Activated naive CD8-positive, alpha-beta T cell treated with anti-CD3 and anti-CD28 coated beads, Interleukin-2, amount 10 ng/mL, durations not matched to agents 7 days and 5 days (primary cell): ENCODE measurements around the gene DCUN1D2. TPM values are rescaled to one million over a fixed set of nuclear protein-coding genes. Genes with fewer than 3 reads are reported as not detected.

ENCODE experiments used
- ATAC-seq: fragments of 150-1000 bp; cut with Tn5 transposase; one replicate; pipeline ENCODE4 v1.10.0; 2021; ENCODE audit warnings: low read depth, moderate library complexity
- POLR2A ChIA-PET: fragments of 350-600 bp; sonication (Branson Sonifier 250); formaldehyde crosslinking; loops from one replicate; lab custom pipeline; 2021; ENCODE audit warnings: antibody characterized with exemption; lab: Charles Lee
- DNase-seq: peaks from one replicate; pipeline ENCODE4 v3.0.0; 2021
- H3K27ac Mint-ChIP-seq: one replicate; pipeline ENCODE4 v1.8.0; 2022; ENCODE audit warnings: mild to moderate bottlenecking, mixed read lengths
- H3K27me3 Mint-ChIP-seq: one replicate; pipeline ENCODE4 v1.8.0; 2022; ENCODE audit warnings: mild to moderate bottlenecking, moderate library complexity, mixed read lengths
- H3K36me3 Mint-ChIP-seq: one replicate; pipeline ENCODE4 v1.8.0; 2021; ENCODE audit warnings: mild to moderate bottlenecking, mixed read lengths
- H3K4me1 Mint-ChIP-seq: one replicate; pipeline ENCODE4 v1.8.0; 2021; ENCODE audit warnings: mixed read lengths
- H3K4me3 Mint-ChIP-seq: one replicate; pipeline ENCODE4 v1.8.0; 2022; ENCODE audit warnings: mild to moderate bottlenecking, moderate library complexity, mixed read lengths
- H3K9me3 Mint-ChIP-seq: one replicate; pipeline ENCODE4 v1.8.0; 2021; ENCODE audit warnings: mixed read lengths
- total RNA-seq, 2 experiments: library from RNA; stranded (reverse); gene quantifications; one replicate each; pipeline ENCODE4 v1.2.3, GENCODE V29; 2021

Gene DCUN1D2
- total RNA-seq, 2 experiments from 2014 or later, result 25.4 to 26.3 TPM

DNA sequence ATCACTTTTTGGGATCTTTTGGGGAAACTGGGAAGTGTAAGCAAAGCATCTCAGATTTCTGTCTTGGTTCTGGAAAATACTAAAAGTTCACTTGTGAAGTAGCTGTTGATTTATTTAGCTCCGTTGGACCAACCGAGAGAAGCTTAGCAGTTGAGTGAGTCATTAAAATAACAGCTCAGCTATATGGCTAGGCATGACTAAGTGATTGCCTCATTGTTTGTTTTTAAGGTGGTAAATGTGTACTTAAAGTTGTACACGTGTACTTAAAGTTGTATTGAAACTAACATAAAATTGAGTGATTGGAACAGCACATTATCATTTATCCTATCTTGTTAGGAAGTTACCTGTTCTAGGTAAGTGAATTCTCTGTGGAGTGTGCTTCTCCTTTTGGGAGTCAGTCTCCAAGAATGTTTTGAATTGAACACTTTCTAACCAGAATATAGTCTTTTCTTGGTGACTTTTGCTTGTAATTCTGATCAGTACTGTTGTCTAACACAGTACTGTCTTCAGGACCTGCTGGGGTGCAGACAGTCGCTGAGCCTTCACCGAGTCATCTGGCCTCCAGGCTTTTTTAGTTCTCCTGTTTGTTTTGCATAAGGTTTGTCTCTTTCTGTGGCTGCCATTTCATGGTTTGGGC is 2.9 kb upstream of the DCUN1D2 start:
- DNase-seq (no peak), ATAC-seq (no peak)
- Mint-ChIP-seq H3K4me3 (peak overlapping the region; percentile 50), H3K4me1 (peaks cover 41% of the 10 kb centered on the region), H3K9me3 (no peaks in the 10 kb centered on the region), H3K27me3 (no peaks in the 10 kb centered on the region), H3K27ac (peak overlapping the region; percentile 49), H3K36me3 (peaks cover 22% of the 10 kb centered on the region)
- POLR2A ChIA-PET, result no interaction called here

DNA sequence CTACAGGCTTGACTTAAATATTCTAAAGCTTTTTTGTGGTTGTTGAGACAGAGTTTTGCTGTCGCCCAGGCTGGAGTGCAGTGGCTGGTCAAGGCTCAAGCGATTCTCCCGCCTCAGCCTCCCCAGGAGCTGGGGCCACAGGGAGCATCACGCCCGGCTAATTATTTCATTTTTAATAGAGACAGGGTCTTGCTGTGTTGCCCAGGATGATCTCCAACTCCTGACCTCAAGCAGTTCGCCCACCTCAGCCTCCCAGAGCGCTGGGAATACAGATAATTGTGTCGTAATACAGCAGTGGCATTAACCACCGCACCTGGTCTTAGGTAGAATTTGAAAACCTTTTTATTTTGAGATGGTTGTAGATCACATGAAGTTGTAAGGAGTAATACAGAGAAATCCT is 1.5 kb upstream of the DCUN1D2 start:
- DNase-seq (no peak), ATAC-seq (no peak)
- peaks cover 21% of the 10 kb centered on the region for H3K36me3 Mint-ChIP-seq
- H3K4me3 Mint-ChIP-seq, result peak overlapping the region; percentile 83
- peaks cover 49% of the 10 kb centered on the region for H3K4me1 Mint-ChIP-seq
- H3K27me3 Mint-ChIP-seq, result no peaks in the 10 kb centered on the region
- no peaks in the 10 kb centered on the region for H3K9me3 Mint-ChIP-seq
- no peak overlapping the region for H3K27ac Mint-ChIP-seq
- POLR2A ChIA-PET, result no interaction called here

DNA sequence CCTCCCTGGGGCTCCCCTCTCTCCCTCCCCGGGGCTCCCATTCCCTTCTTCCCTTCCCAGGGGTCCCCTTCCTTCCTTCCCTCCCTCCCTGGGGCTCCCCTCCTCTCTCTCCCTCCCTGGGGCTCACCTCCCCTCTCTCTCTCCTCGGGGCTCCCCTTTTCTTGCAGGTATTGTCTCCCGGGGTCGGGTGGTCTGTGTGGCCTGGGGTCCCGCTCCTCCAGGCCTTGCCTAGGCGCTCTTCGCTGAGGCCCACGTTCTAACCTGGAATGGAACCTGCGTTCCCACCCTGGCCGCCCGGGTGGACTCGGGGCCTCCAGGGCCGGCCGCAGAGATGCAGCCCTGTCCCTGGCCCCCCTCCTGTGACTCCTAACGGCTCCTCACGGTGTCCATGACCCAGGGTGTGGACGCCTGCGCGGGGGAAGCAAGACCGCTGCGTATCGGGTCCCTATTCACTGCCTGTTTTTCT is 940 bp upstream of the DCUN1D2 start:
- Mint-ChIP-seq H3K9me3 (no peaks in the 10 kb centered on the region), H3K27me3 (no peaks in the 10 kb centered on the region), H3K36me3 (peaks cover 21% of the 10 kb centered on the region), H3K4me3 (peak overlapping the region; percentile 83), H3K4me1 (peaks cover 49% of the 10 kb centered on the region), H3K27ac (peak overlapping the region; percentile 58)
- POLR2A ChIA-PET, result no interaction called here
- DNase-seq, result no peak
- ATAC-seq, result no peak

DNA sequence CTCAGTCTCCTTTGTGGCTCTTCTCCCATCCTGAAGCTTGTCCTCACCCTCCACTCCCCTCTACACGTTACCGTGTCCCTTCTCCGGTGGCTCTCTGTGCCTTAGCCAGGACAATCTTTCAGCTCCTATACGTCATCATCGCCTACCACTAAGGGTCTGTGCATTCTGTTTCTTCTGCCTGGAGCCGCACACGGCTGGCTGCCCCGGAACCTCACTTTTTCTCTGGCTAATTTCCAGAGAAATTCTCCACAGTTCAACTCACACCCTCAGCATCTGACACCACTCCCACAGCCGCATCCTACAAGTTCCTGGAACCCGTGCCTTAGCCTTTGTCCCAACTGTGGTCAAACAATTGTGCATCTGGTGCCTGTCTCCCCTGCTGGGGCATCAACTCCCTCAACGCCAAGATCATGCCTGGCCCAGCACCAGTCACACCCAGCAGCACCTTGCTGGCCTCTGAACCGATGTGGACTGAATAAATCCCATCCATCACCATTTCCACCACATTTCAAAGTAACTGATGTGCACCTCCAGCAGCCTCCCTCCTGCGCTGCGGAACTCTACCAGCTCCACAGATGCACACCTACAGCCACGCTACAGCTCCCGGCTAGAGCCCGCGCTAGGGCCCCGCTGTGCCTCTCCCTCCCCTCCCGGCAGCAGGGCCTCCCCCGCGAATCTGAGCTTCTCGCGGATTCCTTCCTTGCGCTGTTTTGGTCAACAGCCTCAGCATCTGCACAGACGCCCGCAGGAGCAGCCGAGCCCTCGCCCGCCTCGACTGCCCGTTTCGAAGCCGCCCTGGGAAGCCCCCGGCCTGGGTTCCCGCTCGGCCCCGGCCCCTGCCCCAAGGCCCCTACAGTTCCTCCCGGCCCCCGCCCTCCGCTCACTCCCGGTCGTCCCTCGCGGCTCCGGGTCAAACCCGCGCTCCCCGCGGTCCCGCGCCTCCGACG is 689 bp downstream of the DCUN1D2 start:
- peak overlapping the region; percentile 81 for H3K27ac Mint-ChIP-seq
- DNase-seq (peak; percentile 64), ATAC-seq (peak; percentile 48)
- H3K27me3 Mint-ChIP-seq, result no peaks in the 10 kb centered on the region
- H3K36me3 Mint-ChIP-seq, result peaks cover 12% of the 10 kb centered on the region
- H3K4me1 Mint-ChIP-seq, result peaks cover 39% of the 10 kb centered on the region
- POLR2A ChIA-PET, result interaction anchor here (0.8 to 1.7 kb wide), 5 partner anchors 9 to 282 kb away, joined by 3 to 5 read pairs (median 4); no protein-coding TSS in a partner anchor
- H3K9me3 Mint-ChIP-seq, result no peaks in the 10 kb centered on the region
- H3K4me3 Mint-ChIP-seq, result peak overlapping the region; percentile 85

DNA sequence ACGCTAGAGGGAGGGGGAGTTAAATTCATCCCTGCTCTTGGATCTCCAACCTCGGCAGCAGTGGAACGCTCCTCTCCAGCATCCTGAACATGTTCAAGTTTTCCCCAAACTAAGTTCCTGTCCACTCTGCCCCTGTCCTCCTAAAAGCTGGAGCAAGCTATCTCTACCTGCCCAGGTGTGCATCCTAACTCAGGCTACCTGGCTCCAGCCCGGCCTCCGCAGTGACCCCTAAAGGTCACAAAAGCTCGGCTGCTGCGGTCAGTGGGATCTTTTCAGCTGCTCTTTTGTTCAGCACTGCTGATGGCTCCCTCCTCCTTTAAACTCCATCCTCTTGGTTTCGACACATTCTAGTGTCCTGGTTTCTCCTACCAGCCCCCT is 1.4 kb downstream of the DCUN1D2 start:
- peak overlapping the region; percentile 85 for H3K4me3 Mint-ChIP-seq
- H3K36me3 Mint-ChIP-seq, result peaks cover 9% of the 10 kb centered on the region
- DNase-seq (no peak), ATAC-seq (no peak)
- H3K27ac Mint-ChIP-seq, result peak overlapping the region; percentile 81
- POLR2A ChIA-PET, result interaction anchor here (0.8 kb wide), 1 partner anchor 17 kb away, joined by 3 read pairs; no protein-coding TSS in a partner anchor
- H3K4me1 Mint-ChIP-seq, result peaks cover 35% of the 10 kb centered on the region
- H3K27me3 Mint-ChIP-seq, result no peaks in the 10 kb centered on the region
- no peaks in the 10 kb centered on the region for H3K9me3 Mint-ChIP-seq

DNA sequence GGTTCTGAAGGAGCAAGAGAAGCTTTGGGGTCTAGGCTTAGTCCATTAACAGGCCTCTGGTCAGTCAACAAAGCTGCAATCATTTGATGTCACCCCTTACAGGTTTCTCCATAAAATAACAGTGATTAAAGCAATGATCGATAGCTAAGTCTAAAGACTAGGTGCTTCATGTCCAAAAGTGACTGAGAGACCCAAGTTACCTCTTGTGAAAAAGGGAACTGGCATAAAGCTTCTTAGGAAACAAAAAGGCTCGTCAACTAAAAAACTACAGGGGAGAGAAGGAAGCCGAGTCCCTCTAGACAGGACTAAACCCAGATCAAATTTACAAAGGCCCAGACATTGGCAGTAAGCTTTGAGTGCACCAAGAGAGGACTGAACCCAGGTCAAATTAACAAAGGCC is 2.2 kb downstream of the DCUN1D2 start:
- POLR2A ChIA-PET, result interaction anchor here (1.2 kb wide), 1 partner anchor 9 kb away, joined by 3 read pairs; no protein-coding TSS in a partner anchor
- peaks cover 27% of the 10 kb centered on the region for H3K4me1 Mint-ChIP-seq

DNA sequence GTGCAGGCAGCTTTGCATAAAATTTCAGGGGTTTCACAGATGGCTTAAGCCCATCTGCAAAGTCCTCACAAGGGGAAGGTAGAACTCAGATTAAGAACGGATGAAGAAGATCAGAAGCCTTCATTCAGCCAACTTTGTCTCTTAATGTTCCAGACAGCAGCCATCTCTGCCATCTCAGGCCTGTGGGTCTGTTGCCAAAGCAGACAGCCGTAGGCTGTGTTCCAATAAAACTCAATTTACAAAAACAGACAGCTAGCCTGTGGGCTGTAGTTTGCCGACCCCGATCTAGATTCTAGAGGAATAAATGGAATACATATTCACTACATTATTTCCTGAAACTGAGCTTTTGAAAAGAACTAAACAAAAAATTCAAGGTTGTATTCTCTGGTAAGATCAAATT is 3.8 kb downstream of the DCUN1D2 start:
- no peak for ATAC-seq
- DNase-seq, result no peak
- H3K4me1 Mint-ChIP-seq, result peaks cover 25% of the 10 kb centered on the region
- H3K4me3 Mint-ChIP-seq, result no peak overlapping the region
- H3K27me3 Mint-ChIP-seq, result no peaks in the 10 kb centered on the region
- POLR2A ChIA-PET, result no interaction called here
- no peak overlapping the region for H3K27ac Mint-ChIP-seq
- peaks cover 12% of the 10 kb centered on the region for H3K36me3 Mint-ChIP-seq
- H3K9me3 Mint-ChIP-seq, result no peaks in the 10 kb centered on the region

More for the DNA sequence above, 2.2 kb downstream of the DCUN1D2 start:
- ATAC-seq (no peak), DNase-seq (no peak)
- Mint-ChIP-seq H3K36me3 (peaks cover 10% of the 10 kb centered on the region), H3K27ac (peak overlapping the region; percentile 23), H3K9me3 (no peaks in the 10 kb centered on the region), H3K4me3 (peak overlapping the region; percentile 31), H3K27me3 (no peaks in the 10 kb centered on the region)

DNA sequence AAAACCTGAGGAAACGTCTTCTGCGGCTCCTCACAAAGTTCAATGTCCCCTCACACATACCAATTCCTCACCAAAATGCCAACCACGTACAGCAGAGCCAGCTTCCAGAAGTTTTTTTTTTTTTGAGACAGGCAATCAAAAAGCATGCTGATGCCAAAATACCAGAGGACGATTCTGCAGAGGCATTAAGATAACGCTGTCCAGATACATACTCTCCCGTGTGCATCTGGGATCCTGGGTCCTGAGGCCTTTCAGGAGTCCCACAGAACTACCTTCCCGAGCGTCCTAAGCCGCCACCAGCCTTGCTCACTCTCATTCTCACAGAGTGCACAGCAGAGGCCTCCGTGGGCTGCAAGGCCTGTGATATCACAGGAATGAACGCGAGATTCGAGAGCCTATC is 5.0 kb downstream of the DCUN1D2 start:
- POLR2A ChIA-PET, result no interaction called here
- no peak overlapping the region for H3K4me3 Mint-ChIP-seq
- H3K9me3 Mint-ChIP-seq, result no peaks in the 10 kb centered on the region
- no peak for DNase-seq
- H3K4me1 Mint-ChIP-seq, result peaks cover 25% of the 10 kb centered on the region
- H3K27ac Mint-ChIP-seq, result no peak overlapping the region
- H3K27me3 Mint-ChIP-seq, result no peaks in the 10 kb centered on the region
- H3K36me3 Mint-ChIP-seq, result peaks cover 12% of the 10 kb centered on the region
- no peak for ATAC-seq

DNA sequence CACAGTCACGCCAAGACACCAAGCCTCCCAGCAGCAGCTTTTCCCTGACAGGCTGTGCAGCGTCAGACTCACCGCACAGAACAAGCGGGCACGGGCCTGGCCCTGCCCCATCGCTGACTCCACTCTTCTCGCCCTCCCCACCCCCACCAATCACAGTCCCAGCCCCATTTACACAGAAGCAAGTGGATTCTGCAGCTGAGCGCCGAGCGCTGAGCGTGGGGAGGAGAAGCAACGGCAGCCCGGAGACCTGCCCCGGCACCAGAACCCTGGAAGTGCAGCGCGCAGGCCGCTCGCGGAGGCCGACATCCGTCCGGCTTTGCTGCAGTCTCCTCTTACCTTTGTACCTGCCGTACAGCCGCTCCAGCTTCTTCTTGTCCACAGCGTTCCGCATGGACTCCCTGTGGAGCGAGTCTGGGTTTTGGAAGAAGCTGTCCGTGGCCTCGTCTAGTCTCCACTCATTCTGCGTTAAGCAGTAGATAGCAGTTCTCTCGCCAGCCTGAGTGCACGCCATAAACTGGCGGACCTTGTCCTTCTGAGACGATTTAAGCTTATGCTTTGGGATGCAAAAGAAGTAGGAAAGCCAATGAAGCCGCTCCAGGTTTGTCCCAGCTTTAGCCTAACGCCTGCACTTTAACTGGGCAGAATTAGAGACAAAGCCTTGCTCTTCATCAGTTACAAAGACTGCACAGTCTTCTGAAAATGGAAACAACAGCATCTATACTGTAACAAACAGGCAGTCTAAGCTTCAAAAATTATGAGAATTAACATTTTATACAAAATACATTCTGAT is 6.8 kb downstream of the DCUN1D2 start:
- Mint-ChIP-seq H3K27ac (no peak overlapping the region), H3K9me3 (no peaks in the 10 kb centered on the region), H3K4me3 (no peak overlapping the region), H3K4me1 (peaks cover 12% of the 10 kb centered on the region), H3K27me3 (no peaks in the 10 kb centered on the region), H3K36me3 (peaks cover 16% of the 10 kb centered on the region)
- DNase-seq, result no peak
- ATAC-seq, result no peak
- POLR2A ChIA-PET, result no interaction called here

DNA sequence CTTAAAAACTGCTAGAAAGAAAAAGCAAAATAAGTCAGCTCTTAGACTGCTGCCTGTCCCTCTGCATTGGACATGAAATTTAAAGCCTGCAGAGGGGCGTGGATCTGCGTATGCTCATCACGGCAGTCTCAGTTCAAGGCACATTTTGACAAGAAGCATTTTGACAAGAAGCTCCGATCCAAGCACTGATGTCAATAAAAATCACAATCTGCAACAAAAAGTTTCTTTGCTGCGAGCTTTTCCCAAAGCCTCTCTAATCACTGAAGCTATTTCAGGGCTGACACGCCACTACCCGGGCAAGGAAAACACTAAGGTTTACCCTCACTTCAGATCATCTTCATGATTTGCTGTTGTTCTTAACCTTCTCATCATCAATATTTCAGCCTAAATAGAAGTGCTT is 7.4 kb downstream of the DCUN1D2 start:
- no peak overlapping the region for H3K4me3 Mint-ChIP-seq
- POLR2A ChIA-PET, result no interaction called here
- H3K27ac Mint-ChIP-seq, result no peak overlapping the region
- no peaks in the 10 kb centered on the region for H3K27me3 Mint-ChIP-seq
- DNase-seq (no peak), ATAC-seq (no peak)
- H3K4me1 Mint-ChIP-seq, result peaks cover 7% of the 10 kb centered on the region
- no peaks in the 10 kb centered on the region for H3K9me3 Mint-ChIP-seq
- H3K36me3 Mint-ChIP-seq, result peaks cover 16% of the 10 kb centered on the region

DNA sequence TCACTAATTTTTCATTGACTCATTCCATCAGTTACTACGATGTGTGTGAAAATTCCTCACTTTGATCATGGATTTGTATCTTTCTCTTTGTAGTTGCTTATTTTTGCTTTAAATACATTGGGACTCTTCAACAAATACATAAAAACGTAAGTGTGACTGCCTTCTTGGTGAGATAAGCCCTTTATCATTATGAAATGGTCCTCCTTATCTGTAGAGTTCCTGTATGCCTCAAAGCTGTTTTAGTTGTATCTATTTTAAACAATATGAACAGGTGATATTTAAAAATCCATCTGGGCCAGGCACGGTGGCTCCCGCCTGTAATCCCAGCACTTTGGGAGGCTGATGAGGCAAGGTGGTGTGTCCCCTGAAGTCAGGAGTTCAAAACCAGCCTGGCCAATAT is 11.3 kb downstream of the DCUN1D2 start:
- POLR2A ChIA-PET, result no interaction called here
- Mint-ChIP-seq H3K36me3 (peaks cover 19% of the 10 kb centered on the region), H3K27me3 (no peaks in the 10 kb centered on the region), H3K4me3 (no peak overlapping the region), H3K9me3 (no peaks in the 10 kb centered on the region), H3K27ac (no peak overlapping the region), H3K4me1 (no peaks in the 10 kb centered on the region)
- no peak for DNase-seq
- ATAC-seq, result no peak

DNA sequence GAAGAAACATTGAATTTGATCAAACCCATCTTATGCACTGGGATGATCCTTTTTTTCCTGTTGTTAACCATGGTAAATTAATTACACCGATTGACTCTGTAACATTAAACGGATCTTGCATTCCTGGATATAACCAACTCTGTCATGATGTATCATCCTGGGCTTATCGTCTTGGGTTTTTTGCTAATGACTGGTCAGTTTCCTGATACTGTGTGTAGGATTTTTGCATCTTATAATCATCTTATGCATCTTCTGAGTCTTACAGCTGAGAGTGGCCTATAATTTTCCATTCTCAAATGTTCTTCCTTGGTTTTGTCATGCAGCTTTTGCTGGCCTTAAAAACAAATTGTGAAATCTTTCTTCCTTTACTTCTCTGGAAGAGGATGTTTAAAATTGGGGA is 12.8 kb downstream of the DCUN1D2 start:
- no peak overlapping the region for H3K4me3 Mint-ChIP-seq
- H3K4me1 Mint-ChIP-seq, result no peaks in the 10 kb centered on the region
- H3K27ac Mint-ChIP-seq, result no peak overlapping the region
- POLR2A ChIA-PET, result interaction anchor here (2.1 kb wide), 1 partner anchor 13 kb away, joined by 5 read pairs; the partner anchor contains the start of gene DCUN1D2
- no peak for ATAC-seq
- H3K36me3 Mint-ChIP-seq, result peaks cover 19% of the 10 kb centered on the region
- no peak for DNase-seq
- no peaks in the 10 kb centered on the region for H3K9me3 Mint-ChIP-seq
- no peaks in the 10 kb centered on the region for H3K27me3 Mint-ChIP-seq

DNA sequence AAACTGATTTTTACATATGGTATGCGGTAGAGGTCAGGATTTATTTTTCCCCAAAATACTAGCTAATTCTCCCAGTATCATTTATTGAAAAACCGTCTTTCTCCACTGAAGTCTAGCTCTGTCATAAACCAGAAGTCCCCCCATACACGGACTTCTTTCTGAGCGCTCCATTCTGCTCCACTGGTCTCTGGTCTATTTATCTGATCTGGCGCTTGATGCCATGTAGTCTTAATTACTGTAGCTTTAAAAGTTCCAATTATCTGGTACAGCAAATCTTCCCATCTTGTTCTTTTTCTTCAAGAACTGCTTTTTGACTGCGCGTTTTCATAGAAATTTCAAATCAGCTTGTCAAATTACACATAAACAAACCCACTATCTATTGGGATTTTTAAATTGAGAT is 13.7 kb downstream of the DCUN1D2 start:
- POLR2A ChIA-PET, result interaction anchor here (2.1 kb wide), 1 partner anchor 13 kb away, joined by 5 read pairs; the partner anchor contains the start of gene DCUN1D2
- Mint-ChIP-seq H3K27me3 (no peaks in the 10 kb centered on the region), H3K9me3 (no peaks in the 10 kb centered on the region), H3K36me3 (peaks cover 22% of the 10 kb centered on the region), H3K4me1 (no peaks in the 10 kb centered on the region), H3K27ac (no peak overlapping the region), H3K4me3 (no peak overlapping the region)
- no peak for DNase-seq
- ATAC-seq, result no peak
